G401 (cell line): Measurements from ENCODE around the gene CADM1. TPM values are rescaled to one million over a fixed set of nuclear protein-coding genes. Genes with fewer than 3 reads are reported as not detected.

Experiments used
- DNase-seq: peaks from one replicate; pipeline ENCODE4 v3.0.0-alpha.2; 2015; ENCODE audit warnings: low spot score
- in situ Hi-C: cut with HindIII; loops from 2 replicates; pipeline ENCODE4 v1.10.0; 2016; ENCODE audit warnings: low sequenced_read_pairs, mixed read lengths
- total RNA-seq: library from RNA; depleted of rRNA; stranded (reverse); fragments of >200 nt; shearing (Covaris generic); gene quantifications from 2 replicates; pipeline ENCODE4 v1.2.3, GENCODE V29; 2014

Gene CADM1
- total RNA-seq, 1 experiment from 2014 or later: not detected

DNA sequence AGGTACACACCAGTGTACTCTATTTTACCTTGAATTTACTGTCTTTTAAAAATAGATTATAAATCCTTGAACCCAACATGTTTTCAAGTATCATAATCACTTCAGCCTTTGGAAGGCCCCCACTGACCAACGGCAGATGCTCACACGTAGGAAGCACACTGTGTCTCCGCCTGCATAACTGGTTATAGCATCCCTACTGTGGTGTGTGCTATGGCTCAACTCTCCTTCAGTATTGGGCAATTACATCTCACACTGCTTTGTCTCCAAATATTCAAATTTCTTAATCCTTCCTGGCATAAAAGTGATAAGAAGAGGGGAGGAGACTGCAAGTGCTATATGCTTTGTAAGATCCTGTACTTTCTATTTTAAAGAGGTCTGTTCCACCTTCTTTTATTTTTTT, 165.7 kb downstream of the CADM1 start:
- in situ Hi-C loops: no loop called here
- DNase-seq: peak; percentile 51

DNA sequence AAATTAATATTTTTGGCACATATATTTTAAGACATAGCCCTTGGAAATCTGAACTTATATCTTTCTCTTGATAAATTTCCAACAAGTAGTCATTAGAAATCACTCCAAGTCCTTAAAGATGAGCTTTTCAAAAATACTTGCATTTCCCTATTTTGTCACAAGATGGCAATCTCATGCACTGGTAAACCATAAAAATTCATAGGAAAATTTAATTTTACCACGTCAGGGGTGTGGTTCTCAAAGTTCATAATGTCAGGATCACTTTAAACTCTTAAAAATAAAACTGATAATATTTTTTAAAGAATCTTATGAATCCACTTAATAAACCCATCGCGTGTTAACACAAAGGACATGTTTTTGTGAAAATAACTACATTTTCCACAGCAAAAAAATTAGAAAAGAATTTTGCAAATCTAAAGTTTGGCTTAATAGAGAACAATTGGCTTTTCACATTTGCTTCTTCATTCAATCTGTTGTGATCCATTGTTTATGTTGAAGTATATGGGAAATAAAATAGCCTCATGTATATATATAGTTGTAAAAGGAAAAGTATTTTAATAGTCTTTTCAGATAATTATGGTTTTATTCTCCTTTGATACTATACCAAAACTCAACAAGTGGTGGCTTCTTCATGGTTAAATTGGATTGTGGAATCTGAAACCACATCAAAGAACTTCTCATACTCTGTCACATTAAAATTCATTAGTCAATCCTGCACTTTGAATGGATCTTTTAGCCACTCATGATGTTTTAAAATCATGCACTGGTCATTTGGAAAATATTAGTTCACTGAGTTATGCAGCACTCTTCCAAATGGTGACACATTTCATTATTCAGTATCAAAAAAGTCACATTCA, 169.1 kb downstream of the CADM1 start:
- DNase-seq: peak; percentile 61
- in situ Hi-C loops: no loop called here

DNA sequence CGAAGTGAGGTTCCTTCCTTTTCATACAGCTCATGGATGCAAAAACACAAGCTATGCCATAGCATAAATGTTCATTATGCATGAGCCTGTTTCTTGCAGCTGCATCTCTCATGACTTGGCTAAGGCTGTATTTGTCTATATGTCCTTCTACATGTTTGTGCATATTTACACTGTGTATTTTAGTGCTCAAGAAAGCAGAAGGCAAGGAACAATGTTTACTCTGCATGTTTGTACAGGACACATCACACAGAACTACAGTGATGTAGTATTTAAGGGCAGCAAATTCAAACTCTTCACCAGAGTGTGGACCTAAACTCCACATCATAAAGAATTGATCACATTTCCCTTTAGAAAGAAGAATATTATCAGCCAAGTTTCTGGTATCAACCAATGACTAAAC, 170.3 kb downstream of the CADM1 start:
- DNase-seq: no peak
- in situ Hi-C loops: no loop called here

DNA sequence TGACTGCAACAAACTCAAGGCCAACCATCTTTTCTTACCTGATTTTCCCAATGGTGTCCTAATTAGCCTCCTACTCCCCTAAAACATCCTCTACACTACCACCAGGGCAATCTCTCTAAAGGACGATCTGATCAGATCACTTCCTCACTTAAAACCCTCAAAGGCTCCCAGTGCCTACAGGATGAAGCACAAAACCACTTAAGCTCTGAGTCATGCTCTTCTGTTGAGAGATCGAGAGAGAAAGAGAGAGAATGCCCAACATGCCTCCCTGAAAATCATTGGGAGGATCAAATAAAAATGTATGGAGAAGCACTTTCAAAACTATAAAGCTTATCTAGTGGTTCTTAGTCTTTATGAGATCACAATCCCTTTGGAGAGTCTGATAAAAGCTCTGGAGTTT, 171.1 kb downstream of the CADM1 start:
- no peak for DNase-seq
- in situ Hi-C loops: no loop called here

DNA sequence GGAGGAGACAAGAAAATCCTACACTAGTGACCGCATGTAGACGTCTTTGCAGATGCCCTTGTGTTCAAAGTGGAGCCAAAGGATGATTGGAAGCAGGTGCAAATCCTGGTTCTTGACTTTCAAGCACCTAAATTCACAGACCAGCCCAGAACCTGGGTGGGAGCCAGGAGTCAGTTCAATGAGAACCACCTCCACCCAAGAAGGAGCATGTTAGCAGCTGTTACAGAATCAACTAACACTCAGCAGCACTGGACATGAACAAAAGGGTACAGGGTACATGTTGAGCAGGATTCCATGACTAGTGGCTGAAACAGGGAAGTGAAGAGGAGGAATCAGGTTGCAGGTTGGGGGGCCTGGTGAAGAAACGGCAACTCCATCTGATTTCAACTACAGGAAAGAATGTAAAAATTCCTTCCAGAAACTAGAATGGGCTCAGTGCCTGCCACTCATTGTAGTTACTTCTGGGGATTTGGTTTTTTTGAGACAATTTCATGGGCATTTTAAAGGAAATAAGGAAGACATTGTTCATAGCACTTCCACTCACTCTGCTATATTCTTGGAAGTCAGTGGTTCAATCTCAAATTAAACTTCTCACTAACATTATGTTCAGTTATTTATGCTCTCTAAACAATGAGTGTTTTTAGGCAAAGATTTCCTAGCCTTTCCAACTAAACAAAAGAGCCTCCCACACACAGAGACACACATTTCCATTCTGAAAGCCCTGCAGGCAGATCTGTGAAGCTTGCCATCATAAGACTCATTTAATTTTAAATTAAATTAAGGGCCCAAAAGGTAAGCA, 173.3 kb downstream of the CADM1 start:
- in situ Hi-C loops: no loop called here
- no peak for DNase-seq

DNA sequence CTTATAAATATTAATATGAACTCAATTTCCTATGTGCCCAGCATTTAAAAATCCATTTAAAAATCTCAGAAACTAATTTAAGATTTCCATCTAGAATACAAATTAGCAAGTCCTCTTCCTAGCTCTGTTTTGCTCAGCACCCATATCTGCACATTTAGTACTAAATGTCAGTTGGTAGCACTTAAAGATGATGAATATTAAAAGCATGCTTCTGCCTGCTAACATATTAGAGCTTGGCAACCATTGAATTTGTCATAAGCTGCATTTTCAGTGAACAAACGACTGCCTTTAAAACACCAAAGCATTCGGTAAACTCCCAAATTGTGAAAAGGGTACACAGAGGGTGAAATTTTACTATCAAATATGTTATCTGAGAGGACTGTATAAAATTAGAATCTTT, 177.7 kb downstream of the CADM1 start:
- in situ Hi-C loops: no loop called here
- no peak for DNase-seq

DNA sequence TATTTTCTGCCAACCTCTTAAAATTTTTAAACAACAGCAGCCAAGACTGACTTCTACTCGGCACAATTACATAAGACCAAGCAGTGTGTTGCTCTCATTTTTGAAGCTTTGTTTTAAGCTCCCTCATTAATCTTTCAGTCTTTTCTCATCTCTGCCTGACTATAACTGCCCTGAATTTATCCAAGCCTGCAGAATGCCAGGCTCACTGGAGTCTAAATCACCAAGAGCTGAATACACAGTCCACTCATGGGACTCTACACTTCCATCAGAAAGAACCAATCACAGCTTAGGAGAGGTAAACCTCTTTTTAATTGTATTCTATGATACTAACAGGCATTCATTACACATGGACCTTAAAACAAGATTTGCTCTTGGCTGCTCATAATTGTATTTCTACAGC, 178.7 kb downstream of the CADM1 start:
- peak; percentile 59 for DNase-seq
- in situ Hi-C loops: no loop called here

DNA sequence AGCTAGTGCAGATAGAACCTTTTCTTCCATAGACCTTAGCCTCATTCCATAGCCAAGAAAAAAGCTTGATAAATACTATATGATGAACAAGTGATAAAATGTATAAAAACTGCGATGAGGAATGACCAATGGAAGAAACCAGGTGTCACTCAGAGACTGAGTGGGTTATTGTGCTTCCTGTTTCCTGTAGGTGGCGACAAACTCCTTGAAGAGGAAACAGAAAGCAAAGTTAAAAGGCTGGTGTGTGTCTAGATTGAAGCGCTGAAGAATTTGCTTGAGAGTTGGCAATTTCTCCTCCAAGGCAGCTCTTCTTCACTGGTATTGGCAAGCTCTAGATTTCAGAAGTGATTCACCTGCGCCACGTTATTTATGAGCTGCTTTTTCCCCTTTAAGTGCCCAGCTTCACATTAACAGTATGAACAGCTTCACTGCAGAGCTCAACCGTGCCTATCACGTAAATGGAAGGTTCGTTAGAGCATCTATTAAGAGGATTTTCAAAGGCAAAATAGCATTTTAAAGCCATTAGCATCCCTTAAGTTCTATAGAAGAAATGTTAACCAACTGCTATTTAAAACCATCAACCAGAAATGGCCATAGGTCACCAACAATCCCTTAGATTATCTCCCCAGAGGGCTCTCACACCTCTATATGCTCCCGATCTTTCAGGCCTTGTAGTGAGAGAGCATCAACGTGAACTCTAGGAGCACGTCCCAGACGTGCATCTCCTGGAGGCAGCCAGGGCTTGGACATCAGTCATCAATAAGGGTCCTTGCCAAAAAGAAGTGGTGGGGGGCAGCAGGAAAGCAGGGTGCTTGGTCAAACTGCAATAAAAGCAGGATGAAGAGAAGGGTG, 179.4 kb downstream of the CADM1 start:
- in situ Hi-C loops: no loop called here
- DNase-seq: peak; percentile 80

DNA sequence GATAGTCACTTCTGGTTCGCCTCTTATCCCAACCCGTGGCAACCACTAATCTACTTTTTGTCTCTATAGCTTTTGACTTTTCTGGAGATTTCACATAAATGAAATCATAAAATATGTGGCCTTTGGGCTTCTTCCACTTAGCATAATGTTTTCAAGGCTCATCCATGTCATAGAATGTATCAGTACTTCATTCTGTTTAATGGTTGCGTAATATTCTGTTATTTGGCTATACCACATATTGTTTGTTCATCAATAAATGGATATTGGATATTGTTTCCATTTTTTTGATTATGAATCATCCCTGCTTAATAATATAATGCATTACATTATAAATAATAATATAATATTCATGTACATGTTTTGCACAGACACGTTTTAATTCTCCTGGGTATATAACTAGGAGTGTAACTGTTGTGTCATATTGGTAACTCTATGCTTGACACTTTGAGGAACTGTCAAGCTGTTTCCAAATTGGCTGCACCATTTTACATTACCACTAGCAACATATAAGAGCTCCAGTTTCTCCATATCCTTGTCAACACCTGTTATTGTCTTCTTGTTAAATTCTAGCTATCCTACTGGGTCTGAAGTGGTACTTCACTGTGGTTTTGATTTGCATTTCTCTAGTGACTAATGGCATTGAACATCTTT, 181.5 kb downstream of the CADM1 start:
- in situ Hi-C loops: no loop called here
- DNase-seq: no peak

DNA sequence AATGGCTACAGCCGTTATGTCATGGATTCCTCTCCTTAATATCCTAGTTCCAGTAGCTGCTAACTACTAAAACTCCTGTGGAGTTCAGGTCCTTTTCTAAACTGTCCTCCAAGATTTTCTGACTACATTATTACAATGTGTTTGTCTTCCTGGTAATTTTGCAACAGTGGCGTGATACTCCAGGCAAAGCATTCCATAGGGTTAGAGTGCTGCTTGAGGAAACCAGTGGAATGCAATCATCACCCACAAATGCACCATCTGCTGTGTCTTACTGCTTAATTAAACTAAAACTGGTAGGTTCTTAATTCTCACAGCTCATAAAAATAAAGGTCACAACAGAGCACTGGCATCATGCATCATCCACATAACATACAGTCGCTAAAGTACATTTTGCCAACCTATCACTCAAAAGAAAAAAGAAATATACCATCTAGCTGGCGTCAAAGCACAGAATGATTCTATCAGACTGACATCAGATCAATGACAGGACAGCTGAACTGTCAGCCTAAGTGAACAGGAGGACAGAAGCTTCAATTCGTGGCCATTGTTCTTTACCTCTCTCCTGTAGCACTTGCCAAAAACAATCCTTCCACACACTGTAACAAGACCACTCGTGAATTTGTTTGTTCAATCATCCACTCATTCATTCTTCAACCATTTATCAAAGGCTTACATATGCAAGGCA, 182.5 kb downstream of the CADM1 start:
- no peak for DNase-seq
- in situ Hi-C loops: no loop called here

DNA sequence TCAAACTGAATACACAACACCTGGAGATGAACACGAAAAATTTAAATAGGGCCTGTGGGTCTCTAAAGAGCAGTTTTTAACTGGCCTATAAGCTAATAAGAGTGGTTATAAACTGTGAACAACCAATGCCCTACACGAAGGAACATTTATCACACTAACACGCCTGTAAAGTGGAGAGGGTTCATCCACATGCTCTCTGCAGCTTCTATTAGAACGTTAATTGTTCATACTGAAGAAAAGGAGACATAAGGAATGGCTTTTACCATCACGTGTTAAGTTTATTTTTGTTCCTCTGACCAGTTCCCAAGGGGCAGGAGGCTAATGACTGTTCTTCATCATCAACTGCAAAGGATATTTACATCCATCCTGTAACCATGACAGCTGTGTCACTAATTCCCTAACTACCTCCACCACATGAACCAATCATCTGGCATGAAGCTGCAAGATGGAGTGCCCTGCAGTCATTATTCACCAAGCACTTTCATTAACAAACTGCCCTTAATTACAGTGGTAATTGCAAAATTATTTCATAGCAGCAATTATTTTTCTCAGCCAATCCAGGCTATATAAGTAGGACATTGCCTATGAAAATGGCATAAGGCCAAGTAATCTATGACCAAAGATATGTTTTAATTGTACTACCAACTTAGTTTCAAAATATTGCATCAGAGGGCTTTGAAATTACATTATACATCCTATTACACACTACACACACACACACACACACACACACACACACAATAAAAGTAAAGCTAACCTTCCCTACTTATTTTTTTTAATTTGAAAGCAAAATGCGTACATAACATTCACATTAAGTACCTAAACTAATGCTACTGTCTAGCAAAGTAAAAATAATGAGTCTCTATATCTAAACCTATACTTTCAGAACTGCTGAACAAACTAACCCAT, 186.7 kb downstream of the CADM1 start:
- in situ Hi-C loops: no loop called here
- no peak for DNase-seq

DNA sequence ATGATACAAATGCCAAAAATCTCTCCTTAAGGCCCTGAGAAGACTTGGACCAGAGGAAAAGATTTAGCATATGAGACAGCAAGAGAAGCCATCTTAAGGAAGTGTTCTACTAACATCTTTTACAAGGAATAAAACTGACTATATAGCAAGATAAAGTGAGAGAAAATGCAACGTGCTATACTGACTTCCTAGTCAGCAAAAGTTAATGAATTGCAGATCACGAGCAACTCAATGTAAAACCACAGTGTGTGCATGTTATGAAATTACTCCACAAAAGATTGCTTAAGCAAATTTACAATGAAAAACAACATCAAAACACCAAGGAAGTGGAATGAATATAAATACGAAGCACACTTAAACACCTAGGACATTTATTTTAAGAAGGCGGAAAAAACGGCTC, 187.5 kb downstream of the CADM1 start:
- no peak for DNase-seq
- in situ Hi-C loops: no loop called here

DNA sequence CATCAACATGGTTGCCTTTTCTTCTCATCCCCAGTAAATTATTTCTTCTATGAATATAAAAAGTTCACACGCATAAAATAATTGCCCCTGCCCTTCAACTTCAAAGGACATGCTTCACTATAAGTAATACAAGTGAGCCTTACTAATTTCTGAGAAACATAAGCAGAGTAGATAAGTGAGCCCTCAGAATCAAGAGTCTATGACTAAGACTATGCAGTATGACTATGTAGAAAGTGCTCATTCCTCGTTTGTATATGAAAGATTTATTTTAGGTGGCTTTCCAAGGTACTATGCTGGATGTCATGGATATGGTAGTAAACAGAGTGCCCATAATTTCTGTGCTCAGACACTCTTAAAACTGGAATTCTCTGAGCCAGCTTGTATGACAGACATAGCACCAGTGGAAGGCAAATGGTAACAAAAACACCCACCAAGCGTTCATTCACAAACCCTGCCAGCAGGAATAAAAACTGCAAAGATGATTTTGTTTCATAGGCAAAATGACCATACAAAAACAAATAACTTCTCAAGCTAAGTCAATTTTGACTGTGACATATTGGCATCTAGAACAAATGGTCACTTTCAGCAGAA, 189.8 kb downstream of the CADM1 start:
- DNase-seq: no peak
- in situ Hi-C loops: no loop called here

DNA sequence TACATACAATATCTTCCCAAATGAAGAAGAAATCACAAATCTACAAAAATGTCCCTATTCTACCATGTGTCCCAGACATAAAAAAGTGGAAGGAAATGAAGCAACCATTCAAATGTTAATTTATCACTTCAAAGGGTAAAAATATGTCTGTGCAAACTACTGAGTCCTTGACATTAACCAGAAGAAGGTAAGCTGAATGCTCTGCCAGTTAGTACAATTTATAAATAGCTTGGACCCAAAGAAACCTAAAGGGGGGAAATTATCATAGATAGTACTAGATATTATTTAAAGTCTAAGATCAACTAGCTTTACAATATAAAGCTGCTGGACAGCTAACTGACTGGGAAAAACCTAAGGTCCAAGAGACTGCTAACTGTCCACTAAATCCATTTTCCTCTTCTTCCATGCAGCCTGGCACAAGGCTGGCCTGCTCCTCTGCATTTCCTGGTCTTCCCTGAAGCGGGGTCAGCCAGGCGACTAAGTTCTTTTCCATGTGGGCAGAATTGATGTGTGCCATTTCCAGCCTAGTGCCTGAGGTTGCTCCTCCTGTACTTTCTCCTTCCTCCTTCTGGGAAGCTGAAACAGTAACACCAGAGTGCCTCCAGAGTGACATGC, 190.9 kb downstream of the CADM1 start:
- in situ Hi-C loops: no loop called here
- no peak for DNase-seq

DNA sequence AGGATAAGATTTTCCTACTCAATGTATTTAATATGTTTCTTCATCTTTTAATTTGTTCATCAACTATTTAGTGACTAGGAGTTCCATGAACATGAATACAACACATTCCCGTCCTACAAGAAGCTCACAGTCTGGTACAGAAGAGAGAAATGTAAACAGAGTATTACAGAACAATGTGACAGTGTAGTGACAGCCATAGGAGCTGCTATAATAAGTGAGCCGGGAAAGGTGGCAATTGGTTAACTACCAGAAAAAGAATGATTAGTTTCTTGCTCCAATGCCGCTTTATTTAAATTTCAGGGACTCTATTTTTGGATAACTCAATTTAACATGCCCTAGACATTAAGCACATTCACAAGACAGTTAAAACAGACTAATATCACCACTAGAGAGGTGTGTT, 192.3 kb downstream of the CADM1 start:
- in situ Hi-C loops: no loop called here
- no peak for DNase-seq

DNA sequence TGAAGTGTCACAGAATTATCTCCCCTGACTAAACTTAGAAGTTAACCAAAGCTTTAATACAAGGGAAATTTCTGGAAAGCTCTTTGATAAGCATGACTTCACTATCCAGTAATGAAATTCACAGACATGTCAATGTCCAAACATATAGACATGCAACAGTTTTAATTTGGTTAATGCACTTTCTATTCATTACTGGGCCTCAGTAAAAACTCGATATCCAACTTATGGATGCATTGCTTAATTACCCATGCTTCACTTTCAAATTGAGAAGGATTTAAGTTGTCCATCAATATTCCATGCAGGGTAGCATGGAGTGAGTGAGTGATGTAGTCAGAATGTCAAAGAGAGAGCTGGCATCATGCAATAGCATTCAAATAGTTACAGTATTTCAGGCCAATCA, 197.5 kb downstream of the CADM1 start:
- no peak for DNase-seq
- in situ Hi-C loops: no loop called here
